Urothelium cell line (cell line): ENCODE results near the gene VPS36.
A peak's percentile ranks its signal among the peaks of the same experiment; 100 is the strongest.
"Not testable (repeated sequence)": the region's sequence is repeated elsewhere in the genome, so short reads cannot be mapped to it uniquely, and the experiment has no call there.

Source experiments
- DNase-seq: peaks from one replicate; pipeline ENCODE4 v3.0.0; 2011; ENCODE audit warnings: low spot score, mixed read lengths
- FAIRE-seq: peaks from 2 replicates; lab custom pipeline; 2011; peaks lifted over from hg19 to GRCh38; lab: Jason Lieb, UNC

VPS36 gene

DNA sequence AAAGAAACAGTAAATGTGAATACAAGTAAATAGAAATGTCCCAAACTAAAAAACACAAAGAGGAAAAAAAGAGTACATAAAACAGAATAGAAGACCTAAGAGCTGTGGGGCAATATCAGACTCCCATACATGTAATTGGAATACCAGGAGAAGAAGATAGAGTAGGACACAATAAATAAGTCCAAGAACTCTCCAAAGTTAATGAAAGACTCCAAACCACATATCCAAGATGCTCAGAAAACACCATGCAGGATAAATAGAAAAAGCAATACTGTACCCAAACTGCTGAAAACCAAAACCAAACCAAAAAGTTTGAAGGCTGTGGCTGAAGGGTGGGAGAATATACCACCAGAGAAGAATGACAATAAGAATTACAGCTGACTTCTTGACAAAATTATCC is 62.7 kb downstream of the VPS36 start:
- DNase-seq = no peak
- no peak for FAIRE-seq

DNA sequence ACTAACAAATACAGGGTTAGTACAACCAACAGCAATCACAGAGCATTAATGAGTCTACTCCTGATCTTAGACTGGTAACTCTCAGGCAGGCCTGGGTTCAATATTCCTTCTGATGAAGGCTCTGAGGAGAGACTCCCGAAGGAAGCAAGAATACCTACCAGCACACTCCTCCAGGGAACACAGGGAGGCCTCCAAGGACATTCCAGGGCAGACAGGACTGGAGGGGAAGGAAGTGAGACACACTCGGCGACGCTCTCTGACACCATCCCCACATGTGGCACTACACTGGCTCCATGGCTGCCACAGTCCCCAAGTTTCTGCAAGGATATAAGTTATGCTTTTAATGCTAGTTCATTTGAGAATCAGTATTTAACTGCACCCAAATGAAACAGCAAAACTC is 64.6 kb downstream of the VPS36 start:
- FAIRE-seq (no peak), DNase-seq (no peak)

GRCh38 chr13:52383366-52383765 is 67.1 kb downstream of the VPS36 start:
- no peak for DNase-seq
- no peak for FAIRE-seq

GRCh38 chr13:52378312-52378711 is 72.1 kb downstream of the VPS36 start:
- no peak for DNase-seq
- no peak for FAIRE-seq

DNA sequence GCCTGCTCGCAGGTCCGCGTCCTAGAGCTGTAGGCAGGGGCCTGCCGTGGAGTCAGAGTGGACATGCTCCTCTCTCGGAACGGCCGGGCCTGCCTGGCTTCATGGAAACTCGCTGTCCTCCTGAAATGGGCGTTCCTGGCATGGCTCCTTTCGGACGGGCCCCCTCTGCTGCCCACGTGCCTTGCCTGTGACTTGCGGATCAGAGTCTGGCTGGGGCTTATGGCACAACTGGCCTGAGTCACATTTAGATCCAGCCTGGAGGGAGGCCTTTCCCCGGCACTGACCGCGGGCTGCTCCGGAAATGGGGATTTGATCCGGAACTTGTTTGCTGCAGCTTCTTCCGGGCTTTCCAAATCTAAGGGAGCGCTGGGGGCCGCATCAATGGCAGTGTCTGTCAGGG is 72.5 kb downstream of the VPS36 start:
- DNase-seq (no peak), FAIRE-seq (no peak)

DNA sequence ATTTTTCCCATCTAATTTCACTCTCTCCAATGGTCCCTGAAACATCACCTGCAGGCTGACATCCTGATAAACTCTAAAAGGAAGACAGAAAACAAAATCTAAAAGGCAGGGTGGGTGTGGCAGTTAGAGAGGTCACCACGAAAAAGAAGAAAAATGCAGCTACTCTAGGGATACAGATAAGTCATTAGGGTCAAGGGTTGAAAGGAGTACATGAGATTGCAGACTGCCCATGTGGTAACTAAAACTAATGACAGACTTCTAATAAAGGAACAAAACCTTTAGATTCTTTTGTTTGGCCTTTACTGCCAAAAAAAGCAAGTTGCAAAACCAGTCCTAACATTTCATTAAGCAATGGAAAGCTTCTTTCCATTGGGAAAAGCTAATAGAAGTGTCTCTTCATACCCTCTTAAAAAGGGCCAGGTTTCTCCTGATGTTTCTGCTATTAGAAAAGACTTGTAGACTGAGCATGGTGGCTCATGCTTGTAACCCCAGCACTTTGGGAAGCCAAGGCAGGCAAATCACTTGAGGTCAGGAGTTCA is 75.5 kb downstream of the VPS36 start:
- DNase-seq (no peak), FAIRE-seq (no peak)

DNA sequence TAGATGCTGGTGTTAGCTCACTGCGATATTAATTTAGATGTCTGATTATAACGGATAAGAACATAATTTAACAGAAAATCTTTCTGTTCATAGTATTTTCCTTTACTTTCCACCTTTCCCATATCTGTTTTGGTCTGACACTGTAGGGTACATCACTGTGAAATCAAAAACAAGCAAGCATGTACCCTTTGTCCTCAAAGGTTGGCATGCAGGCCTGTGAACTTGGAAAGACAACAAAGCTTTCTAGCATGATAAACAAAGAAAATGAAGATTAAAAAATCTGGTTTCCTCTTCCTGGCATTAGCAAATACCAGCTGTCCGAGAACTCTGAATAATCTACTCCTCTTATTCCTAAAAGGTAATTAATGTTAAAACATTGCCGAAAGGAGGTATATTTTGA is 76.0 kb downstream of the VPS36 start:
- FAIRE-seq (no peak), DNase-seq (no peak)

DNA sequence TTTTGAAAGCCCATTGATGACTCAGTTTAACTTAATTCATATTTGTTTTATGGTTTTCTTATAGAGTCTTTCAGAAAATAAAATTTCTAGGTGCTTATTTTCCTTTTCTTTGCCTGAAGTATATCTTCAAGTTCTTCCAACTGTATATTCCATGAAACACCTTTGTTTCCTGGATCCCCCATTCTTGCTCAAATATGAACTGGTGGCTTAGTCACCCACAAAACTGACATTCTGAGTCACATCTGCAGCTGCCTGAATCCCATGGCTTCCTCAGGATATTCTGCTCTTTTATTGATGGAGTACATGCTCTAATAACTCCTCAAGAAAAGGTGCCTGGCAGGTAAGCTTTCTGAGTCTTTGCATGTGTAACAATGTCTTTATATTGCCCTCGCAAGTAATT is 77.2 kb downstream of the VPS36 start:
- not testable (repeated sequence) for DNase-seq
- FAIRE-seq = peak; percentile 20

- FAIRE-seq (no peak), DNase-seq (peak; percentile 77)
Observed at GRCh38 chr13:52371736-52372247, 78.6 kb downstream of the VPS36 start.

- no peak for FAIRE-seq
- no peak for DNase-seq
Observed at GRCh38 chr13:52366291-52366690, 84.1 kb downstream of the VPS36 start.
